PC-9 (cell line): Measurements from ENCODE around the gene RBMS2. TPM values are rescaled to one million over a fixed set of nuclear protein-coding genes. Genes with fewer than 3 reads are reported as not detected.

ENCODE experiments used
- BruUV-seq: library from RNA; stranded (reverse); fragments of 400-500 nt; replicated peaks from 2 replicates; lab custom pipeline; 2021; lab: Mats Ljungman, UMichigan
- CTCF ChIA-PET: fragments of 300-600 bp; sonication (Branson Sonifier 250); formaldehyde crosslinking; loops from one replicate; lab custom pipeline; 2022; ENCODE audit warnings: antibody characterized with exemption; lab: Charles Lee
- POLR2A ChIA-PET: fragments of 300-600 bp; sonication (Branson Sonifier 250); formaldehyde crosslinking; loops from one replicate; lab custom pipeline; 2022; ENCODE audit warnings: antibody characterized with exemption; ENCODE audit not compliant: unreplicated experiment; lab: Charles Lee
- DNase-seq, 2 experiments: peaks; one replicate each; pipeline versions ENCODE4 v3.0.0 to v3.0.0-alpha.2; 2015 to 2022; ENCODE audit warnings: mixed read lengths in 1 of 2
- H2AFZ ChIP-seq: fragments of 200-600 bp; sonication (generic); 2 replicates; pipeline ENCODE4 v1.8.1; 2017; ENCODE audit warnings: antibody characterized with exemption
- H3F3A ChIP-seq: fragments of 200-600 bp; sonication (generic); 2 replicates; pipeline ENCODE4 v1.8.1; 2017; ENCODE audit warnings: antibody characterized with exemption, mild to moderate bottlenecking, low read depth; ENCODE audit not compliant: insufficient read depth
- H3K27ac ChIP-seq: fragments of 200-600 bp; sonication (generic); 2 replicates; pipeline ENCODE4 v1.6.1; 2016; ENCODE audit warnings: mixed run types
- H3K27me3 ChIP-seq: fragments of 200-600 bp; sonication (generic); 2 replicates; pipeline ENCODE4 v1.6.1; 2016; ENCODE audit warnings: low read depth, mixed run types; ENCODE audit not compliant: insufficient read depth
- H3K36me3 ChIP-seq: fragments of 200-600 bp; sonication (generic); 2 replicates; pipeline ENCODE4 v1.6.1; 2016; ENCODE audit warnings: low read depth, mixed run types
- H3K4me1 ChIP-seq: fragments of 200-600 bp; sonication (generic); replicated peaks from 2 replicates; pipeline ENCODE4 v1.6.1; 2016; ENCODE audit warnings: mixed run types; ENCODE audit not compliant: insufficient read depth
- H3K4me2 ChIP-seq: fragments of 200-600 bp; sonication (generic); 2 replicates; pipeline ENCODE4 v1.6.1; 2017; ENCODE audit warnings: mixed run types
- H3K4me3 ChIP-seq: fragments of 200-600 bp; sonication (generic); 2 replicates; pipeline ENCODE4 v1.6.1; 2016; ENCODE audit warnings: mixed run types
- H3K79me2 ChIP-seq: fragments of 200-600 bp; sonication (generic); 2 replicates; pipeline ENCODE4 v1.6.1; 2017; ENCODE audit warnings: low read depth, mixed run types
- H3K9me2 ChIP-seq: fragments of 200-600 bp; sonication (generic); 2 replicates; pipeline ENCODE4 v1.8.1; 2017; ENCODE audit warnings: mild to moderate bottlenecking; ENCODE audit not compliant: insufficient read depth
- H3K9me3 ChIP-seq: fragments of 200-600 bp; sonication (generic); 2 replicates; pipeline ENCODE4 v1.8.1; 2016; ENCODE audit warnings: low read depth; ENCODE audit not compliant: insufficient read depth
- H4K20me1 ChIP-seq: fragments of 200-600 bp; sonication (generic); 2 replicates; pipeline ENCODE4 v1.8.1; 2017; ENCODE audit not compliant: insufficient read depth
- EZH2 ChIP-seq: fragments of 200-600 bp; sonication (generic); IDR thresholded peaks from 2 replicates; pipeline ENCODE4 v1.8.0; 2017; ENCODE audit warnings: antibody characterized with exemption, low read depth
- intact Hi-C: fragments of 100-400 bp; cut with micrococcal nuclease; formaldehyde crosslinking; loops from one replicate; pipeline ENCODE4 v1.10.0; 2022; ENCODE audit not compliant: unreplicated experiment
- total RNA-seq: library from RNA; stranded (reverse); gene quantifications from 2 replicates; pipeline ENCODE4 v1.2.3, GENCODE V29; 2021
- TF ChIP-seq, protein P1 (sequence below): fragments of 200-600 bp; sonication (generic); conservative IDR thresholded peaks from 2 replicates; pipeline ENCODE4 v1.6.1; 2017; ENCODE audit warnings: mixed run types, antibody characterized with exemption, mild to moderate bottlenecking, moderate library complexity

The RBMS2 gene
- total RNA-seq, 1 experiment from 2014 or later: 81.8 TPM

DNA sequence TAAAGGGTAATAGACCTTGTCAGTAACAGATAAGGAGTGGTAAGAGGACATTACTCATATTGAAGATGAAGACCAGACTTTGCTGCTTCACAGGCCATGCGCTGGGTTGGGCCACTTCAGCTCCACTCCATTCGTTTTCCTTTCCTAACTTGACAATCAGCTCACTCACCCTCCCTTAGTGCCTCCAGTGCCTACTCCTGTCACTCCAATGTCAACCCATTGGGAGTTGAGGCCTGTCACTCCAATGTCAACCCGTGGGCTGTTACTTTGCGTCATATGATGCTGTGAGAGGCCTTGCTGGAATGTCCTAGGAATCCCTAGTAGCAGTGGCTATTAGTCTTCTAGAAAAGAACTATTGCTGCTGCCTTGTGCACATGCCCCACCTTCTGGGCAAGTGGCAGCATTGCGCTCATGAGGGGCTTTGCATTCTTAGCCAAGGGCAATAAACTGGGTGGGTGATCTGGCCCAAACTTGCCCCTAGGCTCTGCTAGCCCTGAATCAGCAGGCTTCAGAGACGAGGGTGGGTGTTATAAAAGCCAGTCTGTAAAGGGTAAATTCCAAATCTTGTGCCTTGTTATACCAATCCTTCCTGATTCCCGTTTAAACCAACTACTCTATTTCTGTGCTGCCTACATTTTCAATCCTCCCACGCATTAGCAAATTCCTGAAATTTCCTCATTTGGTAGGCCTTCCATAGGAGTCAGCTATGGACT is 72.4 kb downstream of the RBMS2 start:
- H3K9me2 ChIP-seq: no peaks in the 10 kb centered on the region
- peak overlapping the region; percentile 35; the same call in 1 of the 2 replicates for H3K27ac ChIP-seq
- peaks cover 5% of the 10 kb centered on the region; the same call in 1 of the 2 replicates for H4K20me1 ChIP-seq
- H2AFZ ChIP-seq: no peak overlapping the region
- ChIA-PET CTCF (interaction anchor here (0.6 kb wide), 1 partner anchor 80 kb away, joined by 3 read pairs; no protein-coding TSS in a partner anchor), POLR2A (interaction anchor here (0.6 kb wide), 1 partner anchor 393 kb away, joined by 3 read pairs; no protein-coding TSS in a partner anchor)
- H3K36me3 ChIP-seq: no peaks in the 10 kb centered on the region
- no peaks in the 10 kb centered on the region for H3K79me2 ChIP-seq
- H3F3A ChIP-seq: peaks cover 56% of the 10 kb centered on the region
- H3K4me3 ChIP-seq: no peak overlapping the region
- no TSS peak for BruUV-seq
- DNase-seq: peak in 1 of 2 experiments; percentile 56
- intact Hi-C loops: loop anchor here (1.0 to 2.0 kb wide), 3 partner anchors 81 to 475 kb away; no protein-coding TSS in a partner anchor
- no peaks in the 10 kb centered on the region for H3K4me1 ChIP-seq
- no peak overlapping the region for H3K4me2 ChIP-seq
- H3K27me3 ChIP-seq: no peaks in the 10 kb centered on the region
- TF ChIP-seq, protein P1, sequence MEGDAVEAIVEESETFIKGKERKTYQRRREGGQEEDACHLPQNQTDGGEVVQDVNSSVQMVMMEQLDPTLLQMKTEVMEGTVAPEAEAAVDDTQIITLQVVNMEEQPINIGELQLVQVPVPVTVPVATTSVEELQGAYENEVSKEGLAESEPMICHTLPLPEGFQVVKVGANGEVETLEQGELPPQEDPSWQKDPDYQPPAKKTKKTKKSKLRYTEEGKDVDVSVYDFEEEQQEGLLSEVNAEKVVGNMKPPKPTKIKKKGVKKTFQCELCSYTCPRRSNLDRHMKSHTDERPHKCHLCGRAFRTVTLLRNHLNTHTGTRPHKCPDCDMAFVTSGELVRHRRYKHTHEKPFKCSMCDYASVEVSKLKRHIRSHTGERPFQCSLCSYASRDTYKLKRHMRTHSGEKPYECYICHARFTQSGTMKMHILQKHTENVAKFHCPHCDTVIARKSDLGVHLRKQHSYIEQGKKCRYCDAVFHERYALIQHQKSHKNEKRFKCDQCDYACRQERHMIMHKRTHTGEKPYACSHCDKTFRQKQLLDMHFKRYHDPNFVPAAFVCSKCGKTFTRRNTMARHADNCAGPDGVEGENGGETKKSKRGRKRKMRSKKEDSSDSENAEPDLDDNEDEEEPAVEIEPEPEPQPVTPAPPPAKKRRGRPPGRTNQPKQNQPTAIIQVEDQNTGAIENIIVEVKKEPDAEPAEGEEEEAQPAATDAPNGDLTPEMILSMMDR: peak; percentile 89
- TF ChIP-seq EZH2: no peak
- H3K9me3 ChIP-seq: no peaks in the 10 kb centered on the region

GRCh38 chr12:56596815-56597214 is 75.2 kb downstream of the RBMS2 start:
- no peaks in the 10 kb centered on the region for H3K27me3 ChIP-seq
- TF ChIP-seq, protein P1: no peak
- TF ChIP-seq EZH2: no peak
- no peak overlapping the region for H3K4me3 ChIP-seq
- H3F3A ChIP-seq: peaks cover 55% of the 10 kb centered on the region
- BruUV-seq: no TSS peak
- ChIA-PET POLR2A (interaction anchor here (0.8 kb wide), 1 partner anchor 40 kb away, joined by 6 read pairs; no protein-coding TSS in a partner anchor), CTCF (interaction anchor here (0.6 kb wide), 1 partner anchor 31 kb away, joined by 10 read pairs; no protein-coding TSS in a partner anchor)
- H3K9me2 ChIP-seq: no peaks in the 10 kb centered on the region
- peaks cover 5% of the 10 kb centered on the region; the same call in 1 of the 2 replicates for H4K20me1 ChIP-seq
- H3K36me3 ChIP-seq: peaks cover 5% of the 10 kb centered on the region; the same call in 1 of the 2 replicates
- no peak overlapping the region for H3K4me2 ChIP-seq
- no peak overlapping the region for H3K27ac ChIP-seq
- H3K4me1 ChIP-seq: no peaks in the 10 kb centered on the region
- no peak overlapping the region for H2AFZ ChIP-seq
- H3K79me2 ChIP-seq: no peaks in the 10 kb centered on the region
- intact Hi-C loops: no loop called here
- H3K9me3 ChIP-seq: no peaks in the 10 kb centered on the region
- no peak for DNase-seq

GRCh38 chr12:56599041-56599440 is 77.4 kb downstream of the RBMS2 start:
- intact Hi-C loops: no loop called here
- Histone ChIP-seq H4K20me1 (peaks cover 5% of the 10 kb centered on the region; the same call in 1 of the 2 replicates), H3K9me2 (no peaks in the 10 kb centered on the region), H2AFZ (no peak overlapping the region), H3F3A (peaks cover 41% of the 10 kb centered on the region), H3K9me3 (no peaks in the 10 kb centered on the region), H3K36me3 (peaks cover 11% of the 10 kb centered on the region; the same call in 1 of the 2 replicates), H3K79me2 (no peaks in the 10 kb centered on the region), H3K27ac (no peak overlapping the region), H3K4me3 (no peak overlapping the region), H3K4me1 (no peaks in the 10 kb centered on the region), H3K27me3 (no peaks in the 10 kb centered on the region), H3K4me2 (no peak overlapping the region)
- CTCF ChIA-PET: no interaction called here
- TF ChIP-seq EZH2: no peak
- TF ChIP-seq, protein P1: no peak
- no TSS peak for BruUV-seq
- DNase-seq: no peak
- POLR2A ChIA-PET: no interaction called here
